ENCODE measurements around the gene NINL. TPM values are rescaled to one million over a fixed set of nuclear protein-coding genes. Genes with fewer than 3 reads are reported as not detected.
"Not testable (repeated sequence)": the region's sequence is repeated elsewhere in the genome, so short reads cannot be mapped to it uniquely, and the experiment has no call there.

The NINL gene
- total RNA-seq, 3 donors from 2014 or later (not counting 1 experiment from before 2014, with no cell fraction given) = 3.1 to 6.9 (median 4.9) TPM

GRCh38 chr20:25605148-25605547 lies 19.8 kb upstream of the NINL start:
- Mint-ChIP-seq H3K4me1 (peaks cover 0 to 7% of the 10 kb centered on the region in 2 donors), H3K4me3 (no peak overlapping the region), H3K36me3 (no peaks in the 10 kb centered on the region), H3K27me3 (ENCODE audit: low read depth in 2 of 2) (peaks cover 0 to 3% of the 10 kb centered on the region in 2 donors), H3K9me3 (no peaks in the 10 kb centered on the region), H3K27ac (no peak overlapping the region)
- DNase-seq (no peak), ATAC-seq (no peak)
- Histone ChIP-seq H3K36me3 (ENCODE audit: control insufficient read depth, insufficient read depth, low read length) (no peaks in the 10 kb centered on the region), H3K27me3 (ENCODE audit: control insufficient read depth, insufficient read depth, low read length) (no peaks in the 10 kb centered on the region), H3K9me3 (ENCODE audit: control insufficient read depth, insufficient read depth, low read length) (no peaks in the 10 kb centered on the region), H3K4me3 (ENCODE audit: low read length) (no peak overlapping the region), H3K27ac (ENCODE audit: low read length) (no peak overlapping the region), H3K4me1 (ENCODE audit: control insufficient read depth, insufficient read depth, low read length) (no peaks in the 10 kb centered on the region)
- TF ChIP-seq CTCF (IDR thresholded peaks at IDR 0.05) = no peak
- intact Hi-C loops (cut with micrococcal nuclease) = no loop called here
- 88% methylated on average over 6 of the region's 7 CpGs for WGBS (ENCODE audit: insufficient coverage)

GRCh38 chr20:25604611-25605010 lies 19.3 kb upstream of the NINL start:
- Mint-ChIP-seq H3K4me1 (peaks cover 0 to 4% of the 10 kb centered on the region in 2 donors), H3K4me3 (no peak overlapping the region)
- 96% methylated on average over 9 of the region's 9 CpGs for WGBS (ENCODE audit: insufficient coverage)

GRCh38 chr20:25602914-25603309 lies 17.6 kb upstream of the NINL start:
- DNase-seq; H3K27me3 ChIP-seq (ENCODE audit: control insufficient read depth, insufficient read depth, low read length); H3K9me3 Mint-ChIP-seq; H3K4me3 Mint-ChIP-seq; H3K4me1 ChIP-seq (ENCODE audit: control insufficient read depth, insufficient read depth, low read length); H3K27me3 Mint-ChIP-seq (ENCODE audit: low read depth in 2 of 2); intact Hi-C loops (cut with micrococcal nuclease); H3K9me3 ChIP-seq (ENCODE audit: control insufficient read depth, insufficient read depth, low read length); H3K27ac Mint-ChIP-seq; H3K36me3 ChIP-seq (ENCODE audit: control insufficient read depth, insufficient read depth, low read length); H3K4me1 Mint-ChIP-seq; H3K27ac ChIP-seq (ENCODE audit: low read length); ATAC-seq; H3K36me3 Mint-ChIP-seq; H3K4me3 ChIP-seq (ENCODE audit: low read length): not testable (repeated sequence)
- WGBS (ENCODE audit: insufficient coverage) = 93% methylated on average over 7 of the region's 9 CpGs

More at GRCh38 chr20:25604611-25605010, 19.3 kb upstream of the NINL start:
- Histone ChIP-seq H3K9me3 (ENCODE audit: control insufficient read depth, insufficient read depth, low read length) (no peaks in the 10 kb centered on the region), H3K36me3 (ENCODE audit: control insufficient read depth, insufficient read depth, low read length) (no peaks in the 10 kb centered on the region), H3K4me1 (ENCODE audit: control insufficient read depth, insufficient read depth, low read length) (no peaks in the 10 kb centered on the region), H3K4me3 (ENCODE audit: low read length) (no peak overlapping the region), H3K27ac (ENCODE audit: low read length) (no peak overlapping the region), H3K27me3 (ENCODE audit: control insufficient read depth, insufficient read depth, low read length) (no peaks in the 10 kb centered on the region)
- intact Hi-C loops (cut with micrococcal nuclease) = no loop called here
- Mint-ChIP-seq H3K27ac (no peak overlapping the region), H3K9me3 (no peaks in the 10 kb centered on the region), H3K27me3 (ENCODE audit: low read depth in 2 of 2) (peaks cover 0 to 3% of the 10 kb centered on the region in 2 donors), H3K36me3 (no peaks in the 10 kb centered on the region)
- TF ChIP-seq CTCF (IDR thresholded peaks at IDR 0.05) = no peak
- no peak for DNase-seq
- ATAC-seq = no peak

GRCh38 chr20:25602191-25602913 lies 17.0 kb upstream of the NINL start:
- H3K4me1 Mint-ChIP-seq; H3K9me3 ChIP-seq (ENCODE audit: control insufficient read depth, insufficient read depth, low read length); H3K27me3 Mint-ChIP-seq (ENCODE audit: low read depth in 2 of 2); ATAC-seq; H3K4me1 ChIP-seq (ENCODE audit: control insufficient read depth, insufficient read depth, low read length); H3K27me3 ChIP-seq (ENCODE audit: control insufficient read depth, insufficient read depth, low read length); DNase-seq; H3K36me3 ChIP-seq (ENCODE audit: control insufficient read depth, insufficient read depth, low read length); H3K4me3 ChIP-seq (ENCODE audit: low read length); H3K9me3 Mint-ChIP-seq; H3K4me3 Mint-ChIP-seq; H3K27ac ChIP-seq (ENCODE audit: low read length); H3K27ac Mint-ChIP-seq; H3K36me3 Mint-ChIP-seq; intact Hi-C loops (cut with micrococcal nuclease): not testable (repeated sequence)
- WGBS (ENCODE audit: insufficient coverage) = 97% methylated on average over 31 of the region's 39 CpGs
